ENCODE measurements around the gene IQGAP2.

IQGAP2 gene

GRCh38 chr5:76710991-76711390, 307.9 kb downstream of the IQGAP2 start:
- H3K27me3 ChIP-seq (ENCODE audit: low read length) = no peaks in the 10 kb centered on the region
- H3K4me3 ChIP-seq (ENCODE audit: insufficient read depth, low read length, poor library complexity, severe bottlenecking) = no peak overlapping the region
- no peak overlapping the region for H3K9ac ChIP-seq (ENCODE audit: low read length)
- no peaks in the 10 kb centered on the region for H4K20me1 ChIP-seq (ENCODE audit: low read depth, low read length)
- no peak overlapping the region for H3K4me2 ChIP-seq (ENCODE audit: low read depth, low read length, poor library complexity, severe bottlenecking)
- no peaks in the 10 kb centered on the region for H3F3A ChIP-seq (ENCODE audit: insufficient read depth)
- H3K9me3 ChIP-seq (ENCODE audit: insufficient read depth, low read length) = no peaks in the 10 kb centered on the region
- H2AFZ ChIP-seq (ENCODE audit: low read depth, low read length, severe bottlenecking) = no peak overlapping the region
- no peaks in the 10 kb centered on the region for H3K79me2 ChIP-seq (ENCODE audit: insufficient read depth, low read length)
- no peaks in the 10 kb centered on the region for H3K9me2 ChIP-seq (replicated peaks; ENCODE audit: insufficient read depth, low read length)
- no peaks in the 10 kb centered on the region for H3K36me3 ChIP-seq (ENCODE audit: low read length)
- TF ChIP-seq EZH2phosphoT487 (conservative IDR thresholded peaks at IDR 0.05; ENCODE audit: low read length) = no peak
- no peak for TF ChIP-seq CTCF (IDR thresholded peaks at IDR 0.05; ENCODE audit: insufficient read depth, low read length, poor library complexity, severe bottlenecking)
- no peak overlapping the region for H3K27ac ChIP-seq (ENCODE audit: low read depth, low read length)

- Histone ChIP-seq H2AFZ (ENCODE audit: low read depth, low read length, severe bottlenecking) (peak overlapping the region; percentile 38), H3K79me2 (ENCODE audit: insufficient read depth, low read length) (no peaks in the 10 kb centered on the region), H3K4me3 (ENCODE audit: insufficient read depth, low read length, poor library complexity, severe bottlenecking) (no peak overlapping the region), H3K9me2 (replicated peaks; ENCODE audit: insufficient read depth, low read length) (no peaks in the 10 kb centered on the region), H4K20me1 (ENCODE audit: low read depth, low read length) (no peaks in the 10 kb centered on the region), H3K36me3 (ENCODE audit: low read length) (no peaks in the 10 kb centered on the region), H3F3A (ENCODE audit: insufficient read depth) (no peaks in the 10 kb centered on the region), H3K4me2 (ENCODE audit: low read depth, low read length, poor library complexity, severe bottlenecking) (peak overlapping the region; percentile 53), H3K27me3 (ENCODE audit: low read length) (no peaks in the 10 kb centered on the region), H3K27ac (ENCODE audit: low read depth, low read length) (no peak overlapping the region), H3K9ac (ENCODE audit: low read length) (no peak overlapping the region), H3K9me3 (ENCODE audit: insufficient read depth, low read length) (no peaks in the 10 kb centered on the region)
- TF ChIP-seq CTCF (IDR thresholded peaks at IDR 0.05; ENCODE audit: insufficient read depth, low read length, poor library complexity, severe bottlenecking) (no peak), EZH2phosphoT487 (conservative IDR thresholded peaks at IDR 0.05; ENCODE audit: low read length) (no peak)
Observed at GRCh38 chr5:76714751-76715485, 311.8 kb downstream of the IQGAP2 start.

- Histone ChIP-seq H3K4me3 (ENCODE audit: insufficient read depth, low read length, poor library complexity, severe bottlenecking) (peak overlapping the region; percentile 50), H3K9ac (ENCODE audit: low read length) (peak overlapping the region; percentile 33), H3K4me2 (ENCODE audit: low read depth, low read length, poor library complexity, severe bottlenecking) (peak overlapping the region; percentile 53), H3K9me2 (replicated peaks; ENCODE audit: insufficient read depth, low read length) (no peaks in the 10 kb centered on the region), H3K9me3 (ENCODE audit: insufficient read depth, low read length) (no peaks in the 10 kb centered on the region), H3K36me3 (ENCODE audit: low read length) (no peaks in the 10 kb centered on the region), H3F3A (ENCODE audit: insufficient read depth) (no peaks in the 10 kb centered on the region), H3K27me3 (ENCODE audit: low read length) (no peaks in the 10 kb centered on the region), H4K20me1 (ENCODE audit: low read depth, low read length) (no peaks in the 10 kb centered on the region), H2AFZ (ENCODE audit: low read depth, low read length, severe bottlenecking) (peak overlapping the region; percentile 38), H3K79me2 (ENCODE audit: insufficient read depth, low read length) (no peaks in the 10 kb centered on the region), H3K27ac (ENCODE audit: low read depth, low read length) (no peak overlapping the region)
- TF ChIP-seq EZH2phosphoT487 (conservative IDR thresholded peaks at IDR 0.05; ENCODE audit: low read length) = no peak
- no peak for TF ChIP-seq CTCF (IDR thresholded peaks at IDR 0.05; ENCODE audit: insufficient read depth, low read length, poor library complexity, severe bottlenecking)
Observed at GRCh38 chr5:76715486-76715735, 312.3 kb downstream of the IQGAP2 start.

Data from SU-DHL-6 (cell line).